ENCODE results near the gene NOL3. TPM values are rescaled to one million over a fixed set of nuclear protein-coding genes. Genes with fewer than 3 reads are reported as not detected.

Gene NOL3
- total RNA-seq, 1 experiment from 2014 or later: 8.5 TPM

- no peak for TF ChIP-seq IRF1 (CRISPR knock-in tag; IDR thresholded peaks at IDR 0.05)
- TF ChIP-seq AR (CRISPR knock-in tag; IDR thresholded peaks at IDR 0.05): no peak
- TF ChIP-seq TCF7 (CRISPR knock-in tag; IDR thresholded peaks at IDR 0.05; ENCODE audit: low read depth): no peak
- no peak for TF ChIP-seq ZNF232 (CRISPR knock-in tag; IDR thresholded peaks at IDR 0.05)
- TF ChIP-seq CREB1 (CRISPR knock-in tag; IDR thresholded peaks at IDR 0.05): peak; percentile 64; the same call in 1 of the 2 replicates
- TF ChIP-seq JAZF1 (CRISPR knock-in tag; IDR thresholded peaks at IDR 0.05): no peak
- TF ChIP-seq, protein P1, sequence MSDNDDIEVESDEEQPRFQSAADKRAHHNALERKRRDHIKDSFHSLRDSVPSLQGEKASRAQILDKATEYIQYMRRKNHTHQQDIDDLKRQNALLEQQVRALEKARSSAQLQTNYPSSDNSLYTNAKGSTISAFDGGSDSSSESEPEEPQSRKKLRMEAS (CRISPR knock-in tag; IDR thresholded peaks at IDR 0.05): peak; percentile 89
- TF ChIP-seq MYBL2 (CRISPR knock-in tag; IDR thresholded peaks at IDR 0.05): 0 out of 2 replicates have a peak, but pooled peaks have one; percentile 29
- TF ChIP-seq CREM (CRISPR knock-in tag; IDR thresholded peaks at IDR 0.05): no peak
- TF ChIP-seq, protein P2, sequence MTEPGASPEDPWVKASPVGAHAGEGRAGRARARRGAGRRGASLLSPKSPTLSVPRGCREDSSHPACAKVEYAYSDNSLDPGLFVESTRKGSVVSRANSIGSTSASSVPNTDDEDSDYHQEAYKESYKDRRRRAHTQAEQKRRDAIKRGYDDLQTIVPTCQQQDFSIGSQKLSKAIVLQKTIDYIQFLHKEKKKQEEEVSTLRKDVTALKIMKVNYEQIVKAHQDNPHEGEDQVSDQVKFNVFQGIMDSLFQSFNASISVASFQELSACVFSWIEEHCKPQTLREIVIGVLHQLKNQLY (CRISPR knock-in tag; IDR thresholded peaks at IDR 0.05): no peak
- no peak for TF ChIP-seq ESRRA (CRISPR knock-in tag; IDR thresholded peaks at IDR 0.05; ENCODE audit: borderline replicate concordance)
- no peak for TF ChIP-seq NR3C1 (CRISPR knock-in tag; conservative IDR thresholded peaks at IDR 0.05; ENCODE audit: low read depth)
- no peak for TF ChIP-seq ZNF138 (CRISPR knock-in tag; conservative IDR thresholded peaks at IDR 0.05)
- no peak for TF ChIP-seq ETV6 (CRISPR knock-in tag; IDR thresholded peaks at IDR 0.05)
- no peak for TF ChIP-seq ZNF671 (CRISPR knock-in tag; IDR thresholded peaks at IDR 0.05)
- TF ChIP-seq, protein P3, sequence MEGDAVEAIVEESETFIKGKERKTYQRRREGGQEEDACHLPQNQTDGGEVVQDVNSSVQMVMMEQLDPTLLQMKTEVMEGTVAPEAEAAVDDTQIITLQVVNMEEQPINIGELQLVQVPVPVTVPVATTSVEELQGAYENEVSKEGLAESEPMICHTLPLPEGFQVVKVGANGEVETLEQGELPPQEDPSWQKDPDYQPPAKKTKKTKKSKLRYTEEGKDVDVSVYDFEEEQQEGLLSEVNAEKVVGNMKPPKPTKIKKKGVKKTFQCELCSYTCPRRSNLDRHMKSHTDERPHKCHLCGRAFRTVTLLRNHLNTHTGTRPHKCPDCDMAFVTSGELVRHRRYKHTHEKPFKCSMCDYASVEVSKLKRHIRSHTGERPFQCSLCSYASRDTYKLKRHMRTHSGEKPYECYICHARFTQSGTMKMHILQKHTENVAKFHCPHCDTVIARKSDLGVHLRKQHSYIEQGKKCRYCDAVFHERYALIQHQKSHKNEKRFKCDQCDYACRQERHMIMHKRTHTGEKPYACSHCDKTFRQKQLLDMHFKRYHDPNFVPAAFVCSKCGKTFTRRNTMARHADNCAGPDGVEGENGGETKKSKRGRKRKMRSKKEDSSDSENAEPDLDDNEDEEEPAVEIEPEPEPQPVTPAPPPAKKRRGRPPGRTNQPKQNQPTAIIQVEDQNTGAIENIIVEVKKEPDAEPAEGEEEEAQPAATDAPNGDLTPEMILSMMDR (IDR thresholded peaks at IDR 0.05): no peak
- TF ChIP-seq PREB (CRISPR knock-in tag; IDR thresholded peaks at IDR 0.05; ENCODE audit: borderline replicate concordance): no peak
- TF ChIP-seq, protein P4, sequence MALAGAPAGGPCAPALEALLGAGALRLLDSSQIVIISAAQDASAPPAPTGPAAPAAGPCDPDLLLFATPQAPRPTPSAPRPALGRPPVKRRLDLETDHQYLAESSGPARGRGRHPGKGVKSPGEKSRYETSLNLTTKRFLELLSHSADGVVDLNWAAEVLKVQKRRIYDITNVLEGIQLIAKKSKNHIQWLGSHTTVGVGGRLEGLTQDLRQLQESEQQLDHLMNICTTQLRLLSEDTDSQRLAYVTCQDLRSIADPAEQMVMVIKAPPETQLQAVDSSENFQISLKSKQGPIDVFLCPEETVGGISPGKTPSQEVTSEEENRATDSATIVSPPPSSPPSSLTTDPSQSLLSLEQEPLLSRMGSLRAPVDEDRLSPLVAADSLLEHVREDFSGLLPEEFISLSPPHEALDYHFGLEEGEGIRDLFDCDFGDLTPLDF (CRISPR knock-in tag; IDR thresholded peaks at IDR 0.05): no peak
- no peak for TF ChIP-seq HMGA2 (CRISPR knock-in tag; IDR thresholded peaks at IDR 0.05)
- TF ChIP-seq, protein P5, sequence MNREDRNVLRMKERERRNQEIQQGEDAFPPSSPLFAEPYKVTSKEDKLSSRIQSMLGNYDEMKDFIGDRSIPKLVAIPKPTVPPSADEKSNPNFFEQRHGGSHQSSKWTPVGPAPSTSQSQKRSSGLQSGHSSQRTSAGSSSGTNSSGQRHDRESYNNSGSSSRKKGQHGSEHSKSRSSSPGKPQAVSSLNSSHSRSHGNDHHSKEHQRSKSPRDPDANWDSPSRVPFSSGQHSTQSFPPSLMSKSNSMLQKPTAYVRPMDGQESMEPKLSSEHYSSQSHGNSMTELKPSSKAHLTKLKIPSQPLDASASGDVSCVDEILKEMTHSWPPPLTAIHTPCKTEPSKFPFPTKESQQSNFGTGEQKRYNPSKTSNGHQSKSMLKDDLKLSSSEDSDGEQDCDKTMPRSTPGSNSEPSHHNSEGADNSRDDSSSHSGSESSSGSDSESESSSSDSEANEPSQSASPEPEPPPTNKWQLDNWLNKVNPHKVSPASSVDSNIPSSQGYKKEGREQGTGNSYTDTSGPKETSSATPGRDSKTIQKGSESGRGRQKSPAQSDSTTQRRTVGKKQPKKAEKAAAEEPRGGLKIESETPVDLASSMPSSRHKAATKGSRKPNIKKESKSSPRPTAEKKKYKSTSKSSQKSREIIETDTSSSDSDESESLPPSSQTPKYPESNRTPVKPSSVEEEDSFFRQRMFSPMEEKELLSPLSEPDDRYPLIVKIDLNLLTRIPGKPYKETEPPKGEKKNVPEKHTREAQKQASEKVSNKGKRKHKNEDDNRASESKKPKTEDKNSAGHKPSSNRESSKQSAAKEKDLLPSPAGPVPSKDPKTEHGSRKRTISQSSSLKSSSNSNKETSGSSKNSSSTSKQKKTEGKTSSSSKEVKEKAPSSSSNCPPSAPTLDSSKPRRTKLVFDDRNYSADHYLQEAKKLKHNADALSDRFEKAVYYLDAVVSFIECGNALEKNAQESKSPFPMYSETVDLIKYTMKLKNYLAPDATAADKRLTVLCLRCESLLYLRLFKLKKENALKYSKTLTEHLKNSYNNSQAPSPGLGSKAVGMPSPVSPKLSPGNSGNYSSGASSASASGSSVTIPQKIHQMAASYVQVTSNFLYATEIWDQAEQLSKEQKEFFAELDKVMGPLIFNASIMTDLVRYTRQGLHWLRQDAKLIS (CRISPR knock-in tag; IDR thresholded peaks at IDR 0.05; ENCODE audit: borderline replicate concordance): no peak
- no peak for TF ChIP-seq ZNF532 (CRISPR knock-in tag; IDR thresholded peaks at IDR 0.05; ENCODE audit: borderline replicate concordance)
Observed at GRCh38 chr16:67154578-67155294, 15.6 kb upstream of the NOL3 start (continued).
